B cell (primary cell): Measurements from ENCODE around the gene MAML2. TPM values are rescaled to one million over a fixed set of nuclear protein-coding genes. Genes with fewer than 3 reads are reported as not detected.
A peak's percentile ranks its signal among the peaks of the same experiment; 100 is the strongest.

ENCODE experiments used
- ATAC-seq: fragments of 200-7000 bp; cut with Tn5 transposase; one replicate; pipeline ENCODE4 v1.10.0; 2021; ENCODE audit warnings: low read depth, mild to moderate bottlenecking, moderate number of reproducible peaks, moderate library complexity
- CTCF ChIA-PET: fragments of 350-600 bp; sonication (Branson Sonifier 250); formaldehyde crosslinking; loops from one replicate; lab custom pipeline; 2021; ENCODE audit warnings: antibody characterized with exemption, inconsistent platforms; lab: Charles Lee
- POLR2A ChIA-PET: fragments of 350-600 bp; sonication (Branson Sonifier 250); formaldehyde crosslinking; loops from one replicate; lab custom pipeline; 2021; ENCODE audit warnings: antibody characterized with exemption; lab: Charles Lee
- DNase-seq: peaks from one replicate; pipeline ENCODE4 v3.0.0; 2013
- H2AFZ ChIP-seq: 2 replicates; pipeline ENCODE4 v1.6.1; 2012; ENCODE audit warnings: mild to moderate bottlenecking, low read depth, low read length; ENCODE audit not compliant: insufficient read depth, poor library complexity, severe bottlenecking
- H3K27ac ChIP-seq, 2 donors: 1 replicate in 1 of 2; 2 replicates in 1 of 2; pipeline ENCODE4 v1.5.1; 2012 to 2013; ENCODE audit warnings: low read length in 2 of 2, mild to moderate bottlenecking in 2 of 2, moderate library complexity in 1 of 2
- H3K27me3 ChIP-seq, 4 experiments: fragments of 200-600 bp in 1 of 4; sonication (generic) in 1 of 4; replicated peaks in 1 of 4; 1 replicate in 2 of 4; 2 replicates in 2 of 4; pipeline versions ENCODE4 v1.6.1 to v1.7.0; 2013 to 2016; ENCODE audit warnings: low read length in 3 of 4, mild to moderate bottlenecking in 2 of 4, mixed read lengths in 1 of 4, moderate library complexity in 1 of 4; ENCODE audit not compliant: insufficient read depth in 4 of 4, control insufficient read depth in 3 of 4; ENCODE audit errors: control extremely low read depth in 1 of 4
- H3K36me3 ChIP-seq, 2 experiments: replicated peaks in 1 of 2; 1 replicate in 1 of 2; 2 replicates in 1 of 2; pipeline versions ENCODE4 v1.6.1 to v1.7.1; 2013; ENCODE audit warnings: low read length in 1 of 2; ENCODE audit not compliant: insufficient read depth in 2 of 2, control insufficient read depth in 1 of 2; ENCODE audit errors: control extremely low read depth in 1 of 2, extremely low read depth in 1 of 2
- H3K4me1 ChIP-seq, 2 donors: fragments of 200-600 bp in 1 of 2; sonication (generic) in 1 of 2; 1 replicate in 1 of 2; 2 replicates in 1 of 2; pipeline versions ENCODE4 v1.5.1 to v1.6.1; 2013 to 2017; ENCODE audit warnings: low read length in 2 of 2; ENCODE audit not compliant: control insufficient read depth in 2 of 2, insufficient read depth in 2 of 2
- H3K4me2 ChIP-seq: replicated peaks from 2 replicates; pipeline ENCODE3; 2012; ENCODE audit warnings: mild to moderate bottlenecking, low read depth, low read length; ENCODE audit not compliant: poor library complexity, severe bottlenecking
- H3K4me3 ChIP-seq, 5 experiments: fragments of 200-600 bp in 1 of 5; sonication (generic) in 1 of 5; 1 replicate in 3 of 5; 2 replicates in 2 of 5; pipeline versions ENCODE4 v1.5.1 to v1.7.0; 2011 to 2016; ENCODE audit warnings: low read length in 4 of 5, mild to moderate bottlenecking in 4 of 5, low read depth in 2 of 5, control low read depth in 1 of 5, moderate library complexity in 1 of 5; ENCODE audit not compliant: insufficient read depth in 1 of 5; ENCODE audit errors: control extremely low read depth in 1 of 5, extremely low read depth in 1 of 5
- H3K79me2 ChIP-seq: fragments of 200-600 bp; sonication (generic); one replicate; pipeline ENCODE4 v1.6.0; 2016; ENCODE audit warnings: low read length; ENCODE audit not compliant: control insufficient read depth, insufficient read depth
- H3K9ac ChIP-seq: fragments of 200-600 bp; sonication (generic); 2 replicates; pipeline ENCODE4 v1.6.1; 2017; ENCODE audit warnings: mild to moderate bottlenecking, low read length, moderate library complexity
- H3K9me3 ChIP-seq, 3 donors: one replicate each; pipeline versions ENCODE4 v1.6.1 to v1.7.1; 2013; ENCODE audit warnings: low read length in 2 of 3; ENCODE audit not compliant: control insufficient read depth in 2 of 3, insufficient read depth in 1 of 3; ENCODE audit errors: control extremely low read depth in 1 of 3
- H4K20me1 ChIP-seq: 2 replicates; pipeline ENCODE4 v1.6.0; 2012; ENCODE audit warnings: mild to moderate bottlenecking, low read length; ENCODE audit not compliant: insufficient read depth, control insufficient read depth, poor library complexity, severe bottlenecking
- H3K27ac Mint-ChIP-seq: one replicate; pipeline ENCODE4 v1.8.0; 2021; ENCODE audit warnings: mixed read lengths
- H3K27me3 Mint-ChIP-seq: one replicate; pipeline ENCODE4 v1.8.0; 2021; ENCODE audit warnings: mixed read lengths
- H3K4me1 Mint-ChIP-seq: one replicate; pipeline ENCODE4 v1.8.0; 2021; ENCODE audit warnings: mixed read lengths
- H3K4me3 Mint-ChIP-seq: one replicate; pipeline ENCODE4 v1.8.0; 2021; ENCODE audit warnings: mixed read lengths
- H3K9me3 Mint-ChIP-seq: one replicate; pipeline ENCODE4 v1.8.0; 2022; ENCODE audit warnings: mixed read lengths; ENCODE audit not compliant: insufficient read depth
- EZH2 ChIP-seq: IDR thresholded peaks from 2 replicates; pipeline ENCODE4 v1.6.1; 2012; ENCODE audit warnings: borderline replicate concordance, low read depth, mild to moderate bottlenecking, moderate library complexity, low read length; ENCODE audit not compliant: insufficient read depth, poor library complexity, severe bottlenecking
- WGBS: methylation state at CpG from one replicate; pipeline ENCODE4 v1.1.5; 2013; ENCODE audit warnings: missing lambda C conversion rate; ENCODE audit not compliant: insufficient coverage; 5-methylcytosine and 5-hydroxymethylcytosine counted together
- intact Hi-C: fragments of 100-400 bp; cut with micrococcal nuclease; formaldehyde crosslinking; loops from one replicate; pipeline ENCODE4 v1.10.0; 2022
- polyA plus RNA-seq: library from polyadenylated mRNA; depleted of rRNA; stranded (reverse); fragments of >200 nt; gene quantifications from 2 replicates; pipeline ENCODE4 v1.2.3, GENCODE V29; 2012
- total RNA-seq, 2 donors: library from RNA; stranded (reverse); fragments of 120-200 nt in 1 of 2; gene quantifications; 1 replicate in 1 of 2; 2 replicates in 1 of 2; pipeline versions ENCODE4 v1.2.3 to v1.2.4, GENCODE V29; 2013 to 2022
- TF ChIP-seq, protein P1 (sequence below): fragments of 200-600 bp; IDR thresholded peaks from one replicate; pipeline ENCODE4 v1.8.0; 2022; ENCODE audit warnings: antibody characterized with exemption, mild to moderate bottlenecking

The MAML2 gene
- total and polyA plus RNA-seq, 2 donors (not counting 1 experiment from before 2014, with no cell fraction given), result 10.7 to 26.4 TPM

DNA sequence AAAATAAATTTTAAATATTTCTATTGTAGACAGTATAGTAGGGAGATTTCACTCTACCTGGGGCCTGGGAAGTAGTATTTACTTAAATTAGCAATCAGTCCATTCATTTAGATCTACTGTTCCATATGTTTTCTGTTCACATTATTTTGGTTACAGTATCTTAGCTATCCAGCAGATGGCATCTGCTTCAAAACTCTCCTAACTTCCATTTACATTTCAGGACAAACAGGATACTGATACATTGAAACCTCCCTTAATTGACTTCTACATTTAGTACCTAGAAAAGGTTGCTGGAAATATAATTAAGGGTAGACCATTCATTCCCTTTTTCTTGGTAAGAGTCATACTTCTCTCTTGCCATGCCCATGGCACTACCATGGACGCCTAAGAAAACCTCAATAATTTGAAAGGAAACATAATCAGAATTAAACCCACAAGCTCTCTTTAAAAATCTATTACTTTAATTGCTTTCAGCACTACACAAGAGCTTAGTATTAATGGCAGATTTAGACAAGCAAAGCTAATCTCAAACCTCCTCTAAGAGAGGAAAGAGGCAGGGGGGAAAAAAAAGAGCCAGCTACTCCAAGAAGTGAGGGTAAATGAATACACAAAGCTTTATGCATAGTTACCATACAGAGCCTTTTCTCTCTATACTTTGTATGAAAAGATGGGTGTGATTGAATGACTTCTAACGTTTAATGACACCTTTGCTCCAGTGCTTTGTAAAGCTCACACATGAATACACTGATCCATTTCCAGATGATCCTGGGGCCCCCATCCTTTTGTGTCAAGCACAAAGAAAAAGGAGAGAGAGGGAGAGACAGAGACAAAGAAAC is 287.9 kb downstream of the MAML2 start:
- ChIA-PET POLR2A (interaction anchor here (1.0 kb wide), 1 partner anchor 288 kb away, joined by 3 read pairs; the partner anchor contains the start of gene MAML2), CTCF (interaction anchor here (0.7 to 16.6 kb wide), 39 partner anchors 8 to 371 kb away, joined by 3 to 290 read pairs (median 4); partner anchors contain the start of genes CCDC82, JRKL and MAML2)
- H3K27me3 ChIP-seq, result no peaks in the 10 kb centered on the region
- H3K9ac ChIP-seq, result no peak overlapping the region
- Mint-ChIP-seq H3K27ac (no peak overlapping the region), H3K9me3 (no peaks in the 10 kb centered on the region), H3K4me3 (no peak overlapping the region), H3K4me1 (peaks cover 20% of the 10 kb centered on the region), H3K27me3 (no peaks in the 10 kb centered on the region)
- peak; percentile 41 for ATAC-seq
- H3K36me3 ChIP-seq, result no peaks in the 10 kb centered on the region
- H4K20me1 ChIP-seq, result no peaks in the 10 kb centered on the region
- DNase-seq, result peak; percentile 51
- TF ChIP-seq, protein P1, sequence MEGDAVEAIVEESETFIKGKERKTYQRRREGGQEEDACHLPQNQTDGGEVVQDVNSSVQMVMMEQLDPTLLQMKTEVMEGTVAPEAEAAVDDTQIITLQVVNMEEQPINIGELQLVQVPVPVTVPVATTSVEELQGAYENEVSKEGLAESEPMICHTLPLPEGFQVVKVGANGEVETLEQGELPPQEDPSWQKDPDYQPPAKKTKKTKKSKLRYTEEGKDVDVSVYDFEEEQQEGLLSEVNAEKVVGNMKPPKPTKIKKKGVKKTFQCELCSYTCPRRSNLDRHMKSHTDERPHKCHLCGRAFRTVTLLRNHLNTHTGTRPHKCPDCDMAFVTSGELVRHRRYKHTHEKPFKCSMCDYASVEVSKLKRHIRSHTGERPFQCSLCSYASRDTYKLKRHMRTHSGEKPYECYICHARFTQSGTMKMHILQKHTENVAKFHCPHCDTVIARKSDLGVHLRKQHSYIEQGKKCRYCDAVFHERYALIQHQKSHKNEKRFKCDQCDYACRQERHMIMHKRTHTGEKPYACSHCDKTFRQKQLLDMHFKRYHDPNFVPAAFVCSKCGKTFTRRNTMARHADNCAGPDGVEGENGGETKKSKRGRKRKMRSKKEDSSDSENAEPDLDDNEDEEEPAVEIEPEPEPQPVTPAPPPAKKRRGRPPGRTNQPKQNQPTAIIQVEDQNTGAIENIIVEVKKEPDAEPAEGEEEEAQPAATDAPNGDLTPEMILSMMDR, result peak; percentile 70
- TF ChIP-seq EZH2, result no peak
- intact Hi-C loops, result loop anchor here (1.0 kb wide), 3 partner anchors 186 to 339 kb away; partner anchors contain the start of gene MAML2
- H3K9me3 ChIP-seq, result no peaks in the 10 kb centered on the region
- H3K79me2 ChIP-seq, result no peaks in the 10 kb centered on the region
- peaks cover 5 to 9% of the 10 kb centered on the region in 2 donors for H3K4me1 ChIP-seq
- no peak overlapping the region for H2AFZ ChIP-seq
- no peak overlapping the region for H3K27ac ChIP-seq
- no peak overlapping the region for H3K4me2 ChIP-seq
- no peak overlapping the region for H3K4me3 ChIP-seq
- WGBS, result no CpG with 5 or more reads among the region's 2 CpGs
